ENCODE results near the gene ACTR1B.
"Not testable (repeated sequence)": the region's sequence is repeated elsewhere in the genome, so short reads cannot be mapped to it uniquely, and the experiment has no call there.

ACTR1B gene

GRCh38 chr2:97676620-97677019, 12.8 kb upstream of the ACTR1B start:
- TF ChIP-seq, protein P1, sequence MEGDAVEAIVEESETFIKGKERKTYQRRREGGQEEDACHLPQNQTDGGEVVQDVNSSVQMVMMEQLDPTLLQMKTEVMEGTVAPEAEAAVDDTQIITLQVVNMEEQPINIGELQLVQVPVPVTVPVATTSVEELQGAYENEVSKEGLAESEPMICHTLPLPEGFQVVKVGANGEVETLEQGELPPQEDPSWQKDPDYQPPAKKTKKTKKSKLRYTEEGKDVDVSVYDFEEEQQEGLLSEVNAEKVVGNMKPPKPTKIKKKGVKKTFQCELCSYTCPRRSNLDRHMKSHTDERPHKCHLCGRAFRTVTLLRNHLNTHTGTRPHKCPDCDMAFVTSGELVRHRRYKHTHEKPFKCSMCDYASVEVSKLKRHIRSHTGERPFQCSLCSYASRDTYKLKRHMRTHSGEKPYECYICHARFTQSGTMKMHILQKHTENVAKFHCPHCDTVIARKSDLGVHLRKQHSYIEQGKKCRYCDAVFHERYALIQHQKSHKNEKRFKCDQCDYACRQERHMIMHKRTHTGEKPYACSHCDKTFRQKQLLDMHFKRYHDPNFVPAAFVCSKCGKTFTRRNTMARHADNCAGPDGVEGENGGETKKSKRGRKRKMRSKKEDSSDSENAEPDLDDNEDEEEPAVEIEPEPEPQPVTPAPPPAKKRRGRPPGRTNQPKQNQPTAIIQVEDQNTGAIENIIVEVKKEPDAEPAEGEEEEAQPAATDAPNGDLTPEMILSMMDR (conservative IDR thresholded peaks at IDR 0.05; ENCODE audit: low read depth): no peak
- no peak overlapping the region for H3K27ac ChIP-seq
- DNase-seq (ENCODE audit: low spot score): no peak
- ChIA-PET CTCF (interaction anchor here (0.6 kb wide), 1 partner anchor 897 kb away, joined by 3 read pairs; no protein-coding TSS in a partner anchor), POLR2A (ENCODE audit: low non-redundant PET) (no interaction called here)

- no peak overlapping the region for H3K27ac ChIP-seq
- no peak for DNase-seq (ENCODE audit: low spot score)
- ChIA-PET POLR2A (ENCODE audit: low non-redundant PET) (interaction anchor here (0.6 kb wide), 1 partner anchor 11 kb away, joined by 4 read pairs; no protein-coding TSS in a partner anchor), CTCF (no interaction called here)
- TF ChIP-seq, protein P1 (conservative IDR thresholded peaks at IDR 0.05; ENCODE audit: low read depth): no peak
Observed at GRCh38 chr2:97675430-97676113, 11.7 kb upstream of the ACTR1B start.

GRCh38 chr2:97673915-97674283, 10.1 kb upstream of the ACTR1B start:
- no peak for DNase-seq (ENCODE audit: low spot score)
- ChIA-PET POLR2A (ENCODE audit: low non-redundant PET) (no interaction called here), CTCF (no interaction called here)
- TF ChIP-seq, protein P1 (conservative IDR thresholded peaks at IDR 0.05; ENCODE audit: low read depth): no peak
- no peak overlapping the region for H3K27ac ChIP-seq

DNA sequence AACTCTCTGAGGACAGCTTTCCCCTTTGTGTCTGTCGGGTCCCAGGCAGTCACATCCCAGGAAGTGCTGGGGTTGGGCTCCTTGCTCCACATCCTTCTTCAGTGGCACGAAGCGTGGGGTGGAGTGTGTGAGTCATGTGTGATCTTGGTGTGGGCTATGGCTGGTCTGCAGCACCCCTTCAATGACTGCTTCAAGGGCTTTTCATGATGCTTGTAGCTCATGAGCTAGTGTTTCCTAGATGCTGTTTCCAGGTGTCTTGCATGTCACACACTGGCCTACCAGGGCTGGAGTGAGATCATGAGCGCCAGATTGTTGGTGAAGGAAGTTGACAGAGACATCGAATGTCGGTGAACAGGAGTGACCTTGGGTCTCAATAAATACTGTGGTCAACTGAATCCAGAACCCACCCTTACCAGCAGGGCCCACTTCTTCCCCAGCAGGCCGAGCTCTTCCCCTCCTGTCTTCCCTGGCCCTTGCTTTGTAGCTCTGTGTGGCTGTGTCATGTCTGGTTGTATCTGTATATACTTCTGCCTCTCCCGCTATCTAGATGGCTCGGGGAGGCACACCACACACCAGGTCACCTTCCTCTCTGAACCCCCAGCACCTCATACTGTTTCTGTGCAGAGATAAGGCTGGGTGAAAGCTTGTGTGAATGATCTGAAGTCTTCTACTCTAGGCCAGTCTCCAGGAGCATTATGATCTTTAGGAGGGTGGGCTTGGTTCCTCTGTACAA, 9.5 kb upstream of the ACTR1B start:
- ChIA-PET POLR2A (ENCODE audit: low non-redundant PET) (no interaction called here), CTCF (no interaction called here)
- H3K27ac ChIP-seq: no peak overlapping the region
- TF ChIP-seq, protein P1 (conservative IDR thresholded peaks at IDR 0.05; ENCODE audit: low read depth): no peak
- no peak for DNase-seq (ENCODE audit: low spot score)

- DNase-seq (ENCODE audit: low spot score); H3K27ac ChIP-seq; POLR2A ChIA-PET (ENCODE audit: low non-redundant PET); CTCF ChIA-PET: not testable (repeated sequence)
Observed at GRCh38 chr2:97672606-97673140, 8.8 kb upstream of the ACTR1B start.

- POLR2A ChIA-PET (ENCODE audit: low non-redundant PET): no interaction called here
- CTCF ChIA-PET: no interaction called here
- no peak overlapping the region for H3K27ac ChIP-seq
- TF ChIP-seq, protein P1 (conservative IDR thresholded peaks at IDR 0.05; ENCODE audit: low read depth): no peak
- no peak for DNase-seq (ENCODE audit: low spot score)
Observed at GRCh38 chr2:97671526-97671925, 7.7 kb upstream of the ACTR1B start.

GRCh38 chr2:97670471-97670870, 6.6 kb upstream of the ACTR1B start:
- CTCF ChIA-PET: interaction anchor here (0.8 kb wide), 1 partner anchor 30 kb away, joined by 3 read pairs; no protein-coding TSS in a partner anchor
- DNase-seq (ENCODE audit: low spot score): no peak
- POLR2A ChIA-PET (ENCODE audit: low non-redundant PET): no interaction called here
- TF ChIP-seq, protein P1 (conservative IDR thresholded peaks at IDR 0.05; ENCODE audit: low read depth): no peak
- H3K27ac ChIP-seq: no peak overlapping the region
